ENCODE measurements around the gene TSFM.

Gene TSFM

GRCh38 chr12:57762463-57762862 is 20.1 kb upstream of the TSFM start:
- H3K4me1 ChIP-seq (ENCODE audit: insufficient read depth, low read length), result no peaks in the 10 kb centered on the region
- no peak for ATAC-seq (ENCODE audit: insufficient read depth, low read depth)
- no peak overlapping the region for H3K4me2 ChIP-seq (ENCODE audit: insufficient read depth, low read length)
- H3K27ac ChIP-seq (ENCODE audit: low read length), result no peak overlapping the region
- peaks cover 32% of the 10 kb centered on the region for H4K20me1 ChIP-seq (ENCODE audit: insufficient read depth, low read length)
- no peaks in the 10 kb centered on the region for H3K27me3 ChIP-seq (ENCODE audit: insufficient read depth, low read length, poor library complexity)
- H2AFZ ChIP-seq (ENCODE audit: low read depth, low read length), result no peak overlapping the region
- TF ChIP-seq EZH2 (IDR thresholded peaks at IDR 0.05; ENCODE audit: borderline replicate concordance, low read depth, low read length, severe bottlenecking), result no peak
- no peak for TF ChIP-seq CTCF (IDR thresholded peaks at IDR 0.05; ENCODE audit: borderline replicate concordance, extremely low read depth, low read length, poor library complexity, severe bottlenecking)
- no peak for DNase-seq
- no peaks in the 10 kb centered on the region for H3K79me2 ChIP-seq (ENCODE audit: insufficient read depth, low read length)
- H3K9me3 ChIP-seq (ENCODE audit: insufficient read depth, low read length, severe bottlenecking), result no peaks in the 10 kb centered on the region
- no peak overlapping the region for H3K9ac ChIP-seq (ENCODE audit: low read depth, low read length)
- H3K4me3 ChIP-seq (ENCODE audit: low read depth in 1 of 2, low read length in 2 of 2), result no peak overlapping the region
- peaks cover 28% of the 10 kb centered on the region for H3K36me3 ChIP-seq (ENCODE audit: insufficient read depth, low read length)

GRCh38 chr12:57763881-57764661 is 18.5 kb upstream of the TSFM start:
- H3K9me3 ChIP-seq (ENCODE audit: insufficient read depth, low read length, severe bottlenecking), result no peaks in the 10 kb centered on the region
- no peaks in the 10 kb centered on the region for H3K4me1 ChIP-seq (ENCODE audit: insufficient read depth, low read length)
- no peak for TF ChIP-seq EZH2 (IDR thresholded peaks at IDR 0.05; ENCODE audit: borderline replicate concordance, low read depth, low read length, severe bottlenecking)
- TF ChIP-seq CTCF (IDR thresholded peaks at IDR 0.05; ENCODE audit: borderline replicate concordance, extremely low read depth, low read length, poor library complexity, severe bottlenecking), result no peak
- H3K4me3 ChIP-seq (ENCODE audit: low read depth in 1 of 2, low read length in 2 of 2), result no peak overlapping the region
- peaks cover 18% of the 10 kb centered on the region for H4K20me1 ChIP-seq (ENCODE audit: insufficient read depth, low read length)
- no peaks in the 10 kb centered on the region for H3K79me2 ChIP-seq (ENCODE audit: insufficient read depth, low read length)
- no peak overlapping the region for H3K9ac ChIP-seq (ENCODE audit: low read depth, low read length)
- H2AFZ ChIP-seq (ENCODE audit: low read depth, low read length), result no peak overlapping the region
- no peak overlapping the region for H3K27ac ChIP-seq (ENCODE audit: low read length)
- DNase-seq (no peak), ATAC-seq (ENCODE audit: insufficient read depth, low read depth) (no peak)
- no peak overlapping the region for H3K4me2 ChIP-seq (ENCODE audit: insufficient read depth, low read length)
- no peaks in the 10 kb centered on the region for H3K27me3 ChIP-seq (ENCODE audit: insufficient read depth, low read length, poor library complexity)
- peaks cover 24% of the 10 kb centered on the region for H3K36me3 ChIP-seq (ENCODE audit: insufficient read depth, low read length)

GRCh38 chr12:57764662-57765002 is 18.0 kb upstream of the TSFM start:
- H3K79me2 ChIP-seq (ENCODE audit: insufficient read depth, low read length), result no peaks in the 10 kb centered on the region
- no peaks in the 10 kb centered on the region for H3K4me1 ChIP-seq (ENCODE audit: insufficient read depth, low read length)
- H3K9me3 ChIP-seq (ENCODE audit: insufficient read depth, low read length, severe bottlenecking), result no peaks in the 10 kb centered on the region
- no peak overlapping the region for H3K4me3 ChIP-seq (ENCODE audit: low read depth in 1 of 2, low read length in 2 of 2)
- H3K9ac ChIP-seq (ENCODE audit: low read depth, low read length), result no peak overlapping the region
- ATAC-seq (ENCODE audit: insufficient read depth, low read depth) (no peak), DNase-seq (no peak)
- TF ChIP-seq EZH2 (IDR thresholded peaks at IDR 0.05; ENCODE audit: borderline replicate concordance, low read depth, low read length, severe bottlenecking) (no peak), CTCF (IDR thresholded peaks at IDR 0.05; ENCODE audit: borderline replicate concordance, extremely low read depth, low read length, poor library complexity, severe bottlenecking) (no peak)
- H3K36me3 ChIP-seq (ENCODE audit: insufficient read depth, low read length), result peaks cover 27% of the 10 kb centered on the region
- no peaks in the 10 kb centered on the region for H3K27me3 ChIP-seq (ENCODE audit: insufficient read depth, low read length, poor library complexity)
- H4K20me1 ChIP-seq (ENCODE audit: insufficient read depth, low read length), result peaks cover 13% of the 10 kb centered on the region; the same call in 1 of the 2 replicates
- no peak overlapping the region for H3K4me2 ChIP-seq (ENCODE audit: insufficient read depth, low read length)
- no peak overlapping the region for H3K27ac ChIP-seq (ENCODE audit: low read length)
- H2AFZ ChIP-seq (ENCODE audit: low read depth, low read length), result no peak overlapping the region
